ENCODE data around the gene HYOU1. TPM values are rescaled to one million over a fixed set of nuclear protein-coding genes. Genes with fewer than 3 reads are reported as not detected.

HYOU1 gene
- total RNA-seq, 5 donors from 2014 or later (not counting 1 experiment from before 2014, with no cell fraction given): 91.2 to 113 (median 112) TPM

DNA sequence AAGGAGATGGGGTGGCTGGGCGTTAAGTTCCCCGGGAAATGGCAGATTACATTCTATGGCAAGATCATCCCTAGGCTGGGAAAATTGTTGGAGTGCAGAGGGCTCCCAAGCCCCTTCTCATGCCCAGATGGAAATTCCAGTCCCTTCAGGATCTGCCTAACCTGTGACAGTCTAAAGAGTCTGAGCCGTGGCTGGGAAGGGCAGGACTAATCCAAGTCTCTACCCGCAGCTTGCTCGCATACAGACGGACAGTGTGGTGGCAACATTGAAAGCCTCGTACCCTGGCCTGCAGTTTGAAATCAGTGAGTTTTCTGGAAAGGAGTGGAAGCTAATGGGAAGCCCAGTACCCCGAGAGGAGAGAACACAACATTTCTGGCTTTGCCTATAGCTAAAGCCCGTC, 31.4 kb upstream of the HYOU1 start:
- CTCF ChIA-PET: interaction anchor here (0.6 to 1.1 kb wide), 2 partner anchors 44 to 403 kb away, joined by 3 to 9 read pairs; no protein-coding TSS in a partner anchor
- H3K27me3 Mint-ChIP-seq: no peaks in the 10 kb centered on the region
- H3K9me3 Mint-ChIP-seq: no peaks in the 10 kb centered on the region
- H3K4me3 Mint-ChIP-seq: no peak overlapping the region
- POLR2A ChIA-PET: no interaction called here
- ATAC-seq (replicated peaks in 1 of 4) (no peak), DNase-seq (no peak)
- WGBS (ENCODE audit: insufficient coverage): 92% methylated on average over 6 of the region's 9 CpGs
- H3K27ac Mint-ChIP-seq: no peak overlapping the region
- H3K27ac ChIP-seq (ENCODE audit: low read length): no peak overlapping the region
- H3K4me3 ChIP-seq (ENCODE audit: control insufficient read depth in 1 of 2, extremely low read depth in 1 of 2, low read length in 1 of 2): no peak overlapping the region
- no peaks in the 10 kb centered on the region for H3K9me3 ChIP-seq
- H3K4me1 Mint-ChIP-seq: peaks cover 19 to 34% (median 32%) of the 10 kb centered on the region in 3 donors
- H3K36me3 ChIP-seq (ENCODE audit: control insufficient read depth in 2 of 2, extremely low read depth in 1 of 2, insufficient read depth in 1 of 2, low read length in 1 of 2): peaks cover 0 to 3% of the 10 kb centered on the region in 2 donors
- peaks cover 8% of the 10 kb centered on the region for H3K36me3 Mint-ChIP-seq
- H3K27me3 ChIP-seq (replicated peaks in 1 of 2; ENCODE audit: control insufficient read depth in 2 of 2, extremely low read depth in 1 of 2, insufficient read depth in 2 of 2, low read length in 1 of 2): no peaks in the 10 kb centered on the region
- H3K4me1 ChIP-seq (ENCODE audit: control insufficient read depth in 1 of 2, extremely low read depth in 1 of 2, insufficient read depth in 2 of 2, low read length in 2 of 2): peaks cover 7 to 42% of the 10 kb centered on the region in 2 experiments

DNA sequence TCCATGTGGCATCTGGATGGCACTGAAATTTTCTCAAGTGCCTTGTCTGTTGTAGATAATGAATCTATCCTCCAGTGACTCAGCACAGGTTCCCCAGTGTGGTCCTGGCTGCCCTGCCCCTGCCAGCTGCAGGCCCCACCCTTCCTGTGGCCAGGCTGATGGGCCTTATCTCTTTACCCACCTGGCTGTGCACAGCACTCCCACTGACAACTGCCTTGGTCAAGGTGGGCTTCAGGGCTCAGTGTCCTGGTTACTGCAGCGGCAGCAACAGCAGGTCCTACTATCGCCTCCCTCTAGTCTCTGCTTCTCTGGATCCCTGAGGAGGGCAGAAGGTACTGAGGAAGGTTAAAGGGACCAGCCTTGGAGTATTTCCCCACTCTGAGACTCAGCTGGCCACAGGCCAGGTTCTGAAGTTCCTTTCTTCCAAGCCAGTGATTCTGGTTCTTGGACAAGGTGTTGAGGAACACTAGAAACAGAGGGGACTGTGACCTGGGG, 30.8 kb upstream of the HYOU1 start:
- Histone ChIP-seq H3K27ac (ENCODE audit: low read length) (no peak overlapping the region), H3K4me1 (ENCODE audit: control insufficient read depth in 1 of 2, extremely low read depth in 1 of 2, insufficient read depth in 2 of 2, low read length in 2 of 2) (peaks cover 3 to 36% of the 10 kb centered on the region in 2 experiments), H3K36me3 (ENCODE audit: control insufficient read depth in 2 of 2, extremely low read depth in 1 of 2, insufficient read depth in 1 of 2, low read length in 1 of 2) (peaks cover 0 to 3% of the 10 kb centered on the region in 2 donors), H3K9me3 (no peaks in the 10 kb centered on the region), H3K4me3 (ENCODE audit: control insufficient read depth in 1 of 2, extremely low read depth in 1 of 2, low read length in 1 of 2) (no peak overlapping the region), H3K27me3 (replicated peaks in 1 of 2; ENCODE audit: control insufficient read depth in 2 of 2, extremely low read depth in 1 of 2, insufficient read depth in 2 of 2, low read length in 1 of 2) (no peaks in the 10 kb centered on the region)
- Mint-ChIP-seq H3K27me3 (no peaks in the 10 kb centered on the region), H3K9me3 (no peaks in the 10 kb centered on the region), H3K27ac (no peak overlapping the region), H3K36me3 (peaks cover 7% of the 10 kb centered on the region), H3K4me1 (peaks cover 15 to 28% (median 27%) of the 10 kb centered on the region in 3 donors), H3K4me3 (no peak overlapping the region)
- no CpG with 5 or more reads among the region's 2 CpGs for WGBS (ENCODE audit: insufficient coverage)
- no peak for DNase-seq
- ChIA-PET CTCF (no interaction called here), POLR2A (no interaction called here)
- no peak for ATAC-seq (replicated peaks in 1 of 4)

DNA sequence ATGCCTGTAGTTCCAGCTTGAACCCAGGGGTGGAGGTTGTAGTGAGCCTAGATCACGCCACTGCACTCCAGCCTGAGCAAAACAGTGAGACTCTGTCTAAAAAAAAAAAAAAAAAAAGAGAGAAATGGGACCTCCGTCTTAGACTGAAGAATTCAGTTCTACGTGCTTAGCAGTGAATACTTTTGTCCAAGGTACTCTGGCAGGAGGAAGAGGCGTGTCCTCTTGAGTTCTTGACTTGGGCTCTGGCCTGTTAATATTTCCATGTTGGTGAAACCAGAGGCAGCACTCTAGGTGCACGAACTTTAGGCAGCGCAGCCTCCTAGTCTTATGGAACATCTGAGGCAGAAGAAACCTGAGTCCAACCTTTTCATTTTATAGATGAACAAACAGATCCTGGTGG, 30.1 kb upstream of the HYOU1 start:
- WGBS (ENCODE audit: insufficient coverage): 84% methylated on average over 5 of the region's 6 CpGs
- CTCF ChIA-PET: interaction anchor here in 1 of 2 donors (0.6 kb wide), 1 partner anchor 73 kb away, joined by 5 read pairs; no protein-coding TSS in a partner anchor
- H3K27ac Mint-ChIP-seq: no peak overlapping the region

DNA sequence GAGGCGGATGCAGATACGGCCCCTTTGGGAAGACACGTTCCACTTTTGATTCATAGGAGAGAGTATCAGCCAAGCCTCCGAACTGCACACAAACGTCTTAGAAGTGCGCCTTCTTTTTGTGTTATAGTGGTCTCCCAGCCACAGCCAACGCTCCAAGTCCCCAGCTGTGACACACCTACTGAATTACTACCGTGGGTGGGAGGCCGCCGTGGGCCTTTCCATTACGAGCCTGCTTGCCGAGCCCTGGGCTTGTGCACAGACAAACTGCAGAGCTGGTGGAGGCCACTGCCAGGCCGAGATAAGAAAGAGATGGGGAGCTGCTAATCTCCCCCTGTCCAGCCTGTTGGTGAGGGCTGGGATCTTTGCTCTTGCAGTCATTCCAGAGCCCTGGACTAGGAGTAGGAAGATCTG, 28.4 kb upstream of the HYOU1 start:
- peaks cover 7 to 20% of the 10 kb centered on the region in 2 donors for H3K36me3 ChIP-seq (ENCODE audit: control insufficient read depth in 2 of 2, extremely low read depth in 1 of 2, insufficient read depth in 1 of 2, low read length in 1 of 2)
- ChIA-PET POLR2A (interaction anchor here (0.5 to 1.7 kb wide), 15 partner anchors 7 to 1085 kb away, joined by 3 to 16 read pairs (median 8); partner anchors contain the start of genes C2CD2L (in 1 of the 2), DPAGT1 (in 1 of the 2), HINFP (in 1 of the 2) and VPS11 (in 1 of the 2)), CTCF (interaction anchor here in 1 of 2 donors (0.6 to 2.3 kb wide), 13 partner anchors 9 to 276 kb away, joined by 3 to 16 read pairs (median 5); partner anchors contain the start of genes DPAGT1 and VPS11)
- ATAC-seq (replicated peaks in 1 of 4): no peak
- H3K4me1 ChIP-seq (ENCODE audit: control insufficient read depth in 1 of 2, extremely low read depth in 1 of 2, insufficient read depth in 2 of 2, low read length in 2 of 2): peaks cover 3 to 30% of the 10 kb centered on the region in 2 experiments
- peak overlapping the region; percentile 92 to 97 for H3K27ac Mint-ChIP-seq
- peaks cover 15 to 22% (median 18%) of the 10 kb centered on the region in 3 donors for H3K4me1 Mint-ChIP-seq
- H3K27ac ChIP-seq (ENCODE audit: low read length): peak overlapping the region; percentile 57
- 4% methylated on average over 3 of the region's 13 CpGs for WGBS (ENCODE audit: insufficient coverage)
- no peaks in the 10 kb centered on the region for H3K9me3 ChIP-seq
- peak overlapping the region; percentile 89 to 93 (median 91) for H3K4me3 Mint-ChIP-seq
- H3K9me3 Mint-ChIP-seq: no peaks in the 10 kb centered on the region
- peak overlapping the region; percentile 70 to 96 for H3K4me3 ChIP-seq (ENCODE audit: control insufficient read depth in 1 of 2, extremely low read depth in 1 of 2, low read length in 1 of 2)
- peak in 2 of 35 experiments; percentile 4 to 29 for DNase-seq
- no peaks in the 10 kb centered on the region for H3K27me3 ChIP-seq (replicated peaks in 1 of 2; ENCODE audit: control insufficient read depth in 2 of 2, extremely low read depth in 1 of 2, insufficient read depth in 2 of 2, low read length in 1 of 2)
- H3K36me3 Mint-ChIP-seq: peaks cover 22% of the 10 kb centered on the region
- no peaks in the 10 kb centered on the region for H3K27me3 Mint-ChIP-seq

More for the DNA sequence above, 30.1 kb upstream of the HYOU1 start:
- POLR2A ChIA-PET: interaction anchor here in 1 of 2 donors (0.6 kb wide), 1 partner anchor 310 kb away, joined by 4 read pairs; no protein-coding TSS in a partner anchor
- Histone ChIP-seq H3K9me3 (no peaks in the 10 kb centered on the region), H3K27me3 (replicated peaks in 1 of 2; ENCODE audit: control insufficient read depth in 2 of 2, extremely low read depth in 1 of 2, insufficient read depth in 2 of 2, low read length in 1 of 2) (no peaks in the 10 kb centered on the region), H3K4me1 (ENCODE audit: control insufficient read depth in 1 of 2, extremely low read depth in 1 of 2, insufficient read depth in 2 of 2, low read length in 2 of 2) (peaks cover 3 to 30% of the 10 kb centered on the region in 2 experiments), H3K4me3 (ENCODE audit: control insufficient read depth in 1 of 2, extremely low read depth in 1 of 2, low read length in 1 of 2) (no peak overlapping the region), H3K36me3 (ENCODE audit: control insufficient read depth in 2 of 2, extremely low read depth in 1 of 2, insufficient read depth in 1 of 2, low read length in 1 of 2) (peaks cover 0 to 6% of the 10 kb centered on the region in 2 donors), H3K27ac (ENCODE audit: low read length) (no peak overlapping the region)
- H3K27me3 Mint-ChIP-seq: no peaks in the 10 kb centered on the region
- peaks cover 15 to 22% (median 20%) of the 10 kb centered on the region in 3 donors for H3K4me1 Mint-ChIP-seq
- peaks cover 8% of the 10 kb centered on the region for H3K36me3 Mint-ChIP-seq
- H3K9me3 Mint-ChIP-seq: no peaks in the 10 kb centered on the region
- peak overlapping the region in 2 of 3 donors; percentile 18 to 36 for H3K4me3 Mint-ChIP-seq
- ATAC-seq (replicated peaks in 1 of 4): no peak
- no peak for DNase-seq

DNA sequence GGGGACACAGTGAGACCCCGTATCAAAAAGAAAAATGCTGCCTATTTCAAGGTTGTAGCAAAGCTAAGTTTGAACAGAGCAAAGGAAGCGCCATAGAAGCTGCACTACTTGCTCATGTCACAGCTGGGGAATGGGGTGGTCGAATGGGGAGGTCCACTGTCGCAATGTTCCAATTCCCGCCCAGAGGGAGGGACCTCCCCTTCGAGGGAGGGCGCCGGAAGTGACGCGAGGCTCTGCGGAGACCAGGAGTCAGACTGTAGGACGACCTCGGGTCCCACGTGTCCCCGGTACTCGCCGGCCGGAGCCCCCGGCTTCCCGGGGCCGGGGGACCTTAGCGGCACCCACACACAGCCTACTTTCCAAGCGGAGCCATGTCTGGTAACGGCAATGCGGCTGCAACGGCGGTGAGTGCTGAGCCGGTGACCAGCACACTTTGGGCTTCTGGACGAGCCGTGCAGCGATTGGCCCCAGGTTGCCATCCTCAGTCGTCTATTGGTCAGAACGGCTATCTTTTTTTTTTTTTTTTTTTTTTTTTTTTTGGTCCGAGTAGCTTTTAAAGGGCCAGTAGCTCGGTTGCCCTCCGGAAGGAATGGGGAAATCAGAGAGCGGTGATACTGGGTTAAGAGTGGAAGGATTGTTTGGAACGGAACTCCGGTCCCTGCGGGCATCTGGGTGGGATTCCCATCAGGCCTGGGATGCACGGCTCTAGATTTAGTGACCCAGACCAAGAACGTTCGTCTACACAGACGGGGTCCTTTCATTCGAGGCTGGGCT, 27.8 kb upstream of the HYOU1 start, which contains the start of gene HMBS:
Gene HMBS, plus strand, starts transcription at position 219 of the 774 bp plus-strand sequence. Its CDS starts 153 bp downstream, at position 372.
- H3K4me3 Mint-ChIP-seq: peak within 1 kb of the TSS; percentile 89 to 93 (median 91)
- Histone ChIP-seq H3K27ac (ENCODE audit: low read length) (peak within 1 kb of the TSS; percentile 57), H3K27me3 (replicated peaks in 1 of 2; ENCODE audit: control insufficient read depth in 2 of 2, extremely low read depth in 1 of 2, insufficient read depth in 2 of 2, low read length in 1 of 2) (no peaks in the 10 kb centered on the region), H3K4me1 (ENCODE audit: control insufficient read depth in 1 of 2, extremely low read depth in 1 of 2, insufficient read depth in 2 of 2, low read length in 2 of 2) (peaks cover 3 to 30% of the 10 kb centered on the region in 2 experiments), H3K9me3 (no peaks in the 10 kb centered on the region), H3K4me3 (ENCODE audit: control insufficient read depth in 1 of 2, extremely low read depth in 1 of 2, low read length in 1 of 2) (peak within 1 kb of the TSS; percentile 70 to 96), H3K36me3 (ENCODE audit: control insufficient read depth in 2 of 2, extremely low read depth in 1 of 2, insufficient read depth in 1 of 2, low read length in 1 of 2) (peaks cover 10 to 26% of the 10 kb centered on the region in 2 donors)
- H3K9me3 Mint-ChIP-seq: no peaks in the 10 kb centered on the region
- H3K27ac Mint-ChIP-seq: peak within 1 kb of the TSS; percentile 92 to 97
- H3K4me1 Mint-ChIP-seq: peaks cover 15 to 22% (median 18%) of the 10 kb centered on the region in 3 donors
- H3K36me3 Mint-ChIP-seq: peaks cover 20% of the 10 kb centered on the region
- no peaks in the 10 kb centered on the region for H3K27me3 Mint-ChIP-seq
- ChIA-PET POLR2A (interaction anchor here (0.5 to 1.7 kb wide), 15 partner anchors 8 to 1084 kb away, joined by 3 to 16 read pairs (median 9); partner anchors contain the start of genes C2CD2L (in 1 of the 2), DPAGT1 (in 1 of the 2), HINFP (in 1 of the 2) and TRAPPC4 (in 1 of the 2)), CTCF (interaction anchor here (0.6 to 2.3 kb wide), 17 partner anchors 9 to 276 kb away, joined by 3 to 16 read pairs (median 4); partner anchors contain the start of genes DPAGT1 (in 1 of the 2), RNF26 (in 1 of the 2), SLC37A4 (in 1 of the 2) and VPS11 (in 1 of the 2))
- under 1% methylated on average over 42 of the region's 45 CpGs for WGBS (ENCODE audit: insufficient coverage)
- peak; percentile 79 to 96 (median 89) for DNase-seq
- ATAC-seq (replicated peaks in 1 of 4): peak; percentile 93 to 95 (median 94)
